ENCODE results near the gene TMBIM6.

GRCh38 chr12:49748306-49748705 is 6.9 kb downstream of the TMBIM6 start:
- TF ChIP-seq EZH2 (IDR thresholded peaks at IDR 0.05) (no peak), POLR2AphosphoS5 (IDR thresholded peaks at IDR 0.05; ENCODE audit: borderline replicate concordance, low read depth, low read length) (no peak)
